Activated naive CD4-positive, alpha-beta T cell (primary cell): Measurements from ENCODE around the gene P2RY2.
"Not testable (repeated sequence)": the region's sequence is repeated elsewhere in the genome, so short reads cannot be mapped to it uniquely, and the experiment has no call there.

Source experiments
- DNase-seq, 4 experiments: peaks; one replicate each; lab custom pipeline; 2025; lab: John Stamatoyannopoulos, UW

P2RY2 gene

DNA sequence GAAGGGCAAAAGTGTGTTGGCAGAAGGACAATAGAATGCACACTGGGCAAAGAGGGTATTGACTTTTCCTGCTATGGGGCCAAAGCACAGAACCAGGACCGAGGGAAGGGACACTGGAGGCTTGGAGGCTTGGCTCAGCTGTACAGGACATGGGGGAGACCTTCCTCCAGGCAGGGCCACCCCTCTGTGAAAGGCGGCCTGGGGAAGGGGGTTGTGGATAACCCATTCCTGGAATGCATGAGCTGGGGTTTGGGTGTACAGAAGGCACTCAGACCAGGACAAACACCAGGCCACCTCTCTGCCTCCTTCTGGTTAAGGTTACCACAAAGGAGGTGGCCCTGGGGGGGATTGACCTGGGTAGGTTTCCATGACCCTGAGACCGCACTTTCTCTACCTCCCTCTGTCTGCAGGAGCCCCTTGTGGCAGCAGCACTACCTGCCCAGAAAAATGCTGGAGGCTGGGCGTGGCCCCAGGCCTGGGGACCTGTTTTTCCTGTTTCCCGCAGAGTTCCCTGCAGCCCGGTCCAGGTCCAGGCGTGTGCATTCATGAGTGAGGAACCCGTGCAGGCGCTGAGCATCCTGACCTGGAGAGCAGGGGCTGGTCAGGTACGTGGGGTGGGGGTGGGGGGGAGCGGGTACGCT, 9.6 kb downstream of the P2RY2 start:
- no peak for DNase-seq

DNA sequence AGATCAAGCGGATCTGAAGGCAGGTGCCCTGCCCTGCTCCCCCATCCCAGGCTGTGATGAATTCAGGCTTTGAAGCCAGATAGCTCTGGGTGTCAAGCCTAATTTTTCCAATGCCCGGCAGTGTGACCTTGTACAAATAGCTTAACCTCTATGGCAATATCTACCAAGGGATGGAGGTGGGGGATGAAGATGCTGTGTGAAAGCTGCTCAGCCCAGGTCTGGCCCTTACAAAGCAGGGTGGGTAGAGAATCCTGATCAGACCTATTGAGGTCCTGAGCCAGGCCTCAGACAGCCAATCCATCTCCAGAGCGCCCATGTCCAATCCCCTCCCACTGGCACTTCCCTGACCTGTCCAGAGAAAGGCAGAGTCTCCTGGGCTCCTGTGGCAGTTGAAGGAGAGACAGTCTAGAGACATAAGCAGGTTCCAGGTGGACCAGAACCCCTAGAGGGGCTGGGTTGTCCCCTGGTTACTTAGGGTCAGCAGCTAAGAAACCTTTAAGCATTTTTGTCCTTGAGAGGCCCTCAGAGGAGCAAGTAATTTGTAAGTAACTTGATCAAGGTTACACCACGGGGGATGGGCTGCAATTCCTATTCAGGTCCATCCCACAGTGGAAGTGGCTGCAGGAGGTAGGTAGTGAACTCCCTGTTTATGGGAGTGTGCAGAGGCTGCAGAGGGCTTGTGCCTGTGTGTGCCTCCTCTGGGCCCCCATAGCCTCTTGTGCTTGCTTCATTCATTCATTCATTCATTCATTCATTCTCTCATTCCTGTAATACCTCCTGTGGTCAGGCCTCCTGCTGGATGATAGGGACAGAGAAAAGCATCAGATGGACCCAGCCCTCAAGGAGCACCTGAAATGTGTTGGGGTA, 10.4 kb downstream of the P2RY2 start:
- DNase-seq: no peak

- no peak for DNase-seq
Measured at GRCh38 chr11:73229321-73229895, 11.3 kb downstream of the P2RY2 start.

DNA sequence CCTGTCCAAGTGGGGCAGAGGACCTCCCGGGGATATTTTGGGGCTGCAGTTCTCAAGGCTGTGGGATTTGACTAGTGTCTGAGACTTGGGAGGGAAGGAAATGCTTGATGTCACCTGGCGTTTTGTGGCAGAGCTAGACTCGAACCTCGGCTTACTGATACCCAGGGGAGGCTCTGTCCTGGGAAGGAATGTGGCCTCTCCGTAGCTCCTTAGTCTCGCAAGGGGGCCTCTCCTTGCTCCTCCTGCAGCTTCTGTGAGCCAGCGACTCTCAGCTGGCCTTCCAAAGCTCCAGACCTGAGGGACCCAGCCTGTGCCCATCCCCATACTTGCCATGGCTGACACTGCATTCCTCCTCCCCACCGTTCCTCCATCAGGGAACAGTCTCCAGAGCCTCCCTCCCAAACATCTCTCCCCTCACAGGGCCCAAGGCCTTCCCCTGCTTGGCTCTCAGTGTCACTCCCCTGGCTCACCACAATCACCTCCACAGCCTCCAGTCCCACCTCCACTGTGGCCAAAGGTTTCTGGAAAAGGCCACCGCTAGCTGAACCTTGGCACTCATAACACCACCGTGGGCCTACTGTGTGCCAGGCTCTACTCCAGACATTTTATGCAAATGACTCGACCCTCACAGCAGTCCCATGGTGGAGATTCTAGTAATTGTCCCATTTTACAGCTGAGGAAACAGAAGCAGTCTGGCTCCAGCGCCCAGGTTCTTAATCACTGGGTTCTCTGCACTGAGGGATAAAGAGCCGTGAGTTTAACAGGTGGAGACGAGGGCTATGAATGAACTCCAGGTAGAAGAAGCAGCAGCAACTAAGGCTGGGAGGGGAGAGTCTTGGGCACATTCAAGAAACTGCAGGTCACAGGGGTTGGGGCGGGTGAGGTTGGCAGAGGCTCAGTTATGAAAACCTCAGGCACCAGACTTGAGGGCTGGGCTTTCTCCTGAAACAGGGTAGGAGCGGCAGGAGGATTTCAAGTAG, 12.1 kb downstream of the P2RY2 start:
- no peak for DNase-seq

DNA sequence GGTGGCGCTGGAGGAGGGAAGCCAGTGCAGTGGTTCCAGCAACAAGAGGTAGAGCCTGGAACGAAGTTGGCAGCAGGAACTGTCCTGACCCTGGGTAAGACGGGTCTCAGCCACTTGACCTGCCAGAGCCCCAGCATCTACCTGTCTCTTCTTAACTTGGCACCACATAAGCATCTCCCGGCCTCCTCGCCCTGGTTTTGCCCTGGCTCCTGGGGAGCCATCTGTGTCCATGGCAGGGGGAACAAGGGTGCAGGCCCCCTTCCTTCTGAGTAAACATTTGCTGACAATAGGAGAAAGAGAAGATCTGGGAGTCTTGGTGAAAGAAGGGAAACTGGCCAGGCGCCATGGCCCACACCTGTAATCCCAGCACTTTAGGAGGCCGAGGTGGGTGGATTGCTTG, 12.8 kb downstream of the P2RY2 start:
- no peak for DNase-seq

- DNase-seq: not testable (repeated sequence)
Measured at GRCh38 chr11:73232487-73232886, 14.4 kb downstream of the P2RY2 start.

GRCh38 chr11:73233211-73233610, 15.1 kb downstream of the P2RY2 start:
- no peak for DNase-seq

DNA sequence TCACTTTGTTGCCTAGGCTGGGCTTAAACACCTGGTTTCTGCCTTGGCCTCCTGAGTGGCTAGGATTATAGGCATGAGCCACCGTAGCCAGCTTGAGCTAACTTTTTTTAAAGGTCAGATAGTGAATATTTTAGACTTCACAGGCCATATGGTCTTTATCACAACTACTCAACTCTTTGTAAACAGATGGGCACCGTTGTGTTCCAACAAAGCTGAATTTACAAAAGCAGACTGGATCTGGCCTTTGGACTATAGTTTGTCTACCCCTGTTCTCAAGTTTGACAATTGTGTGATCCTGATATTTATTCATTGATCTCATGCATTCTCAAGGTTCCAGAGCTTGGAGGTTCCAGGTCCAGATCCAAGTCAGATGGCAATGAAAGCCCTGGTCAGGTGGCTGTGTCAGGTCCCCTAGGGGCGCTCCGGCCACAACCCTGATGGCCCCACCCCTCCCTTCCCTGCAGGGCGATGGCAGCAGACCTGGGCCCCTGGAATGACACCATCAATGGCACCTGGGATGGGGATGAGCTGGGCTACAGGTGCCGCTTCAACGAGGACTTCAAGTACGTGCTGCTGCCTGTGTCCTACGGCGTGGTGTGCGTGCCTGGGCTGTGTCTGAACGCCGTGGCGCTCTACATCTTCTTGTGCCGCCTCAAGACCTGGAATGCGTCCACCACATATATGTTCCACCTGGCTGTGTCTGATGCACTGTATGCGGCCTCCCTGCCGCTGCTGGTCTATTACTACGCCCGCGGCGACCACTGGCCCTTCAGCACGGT, 15.8 kb downstream of the P2RY2 start:
- no peak for DNase-seq

GRCh38 chr11:73234471-73235181, 16.5 kb downstream of the P2RY2 start:
- DNase-seq: no peak

DNA sequence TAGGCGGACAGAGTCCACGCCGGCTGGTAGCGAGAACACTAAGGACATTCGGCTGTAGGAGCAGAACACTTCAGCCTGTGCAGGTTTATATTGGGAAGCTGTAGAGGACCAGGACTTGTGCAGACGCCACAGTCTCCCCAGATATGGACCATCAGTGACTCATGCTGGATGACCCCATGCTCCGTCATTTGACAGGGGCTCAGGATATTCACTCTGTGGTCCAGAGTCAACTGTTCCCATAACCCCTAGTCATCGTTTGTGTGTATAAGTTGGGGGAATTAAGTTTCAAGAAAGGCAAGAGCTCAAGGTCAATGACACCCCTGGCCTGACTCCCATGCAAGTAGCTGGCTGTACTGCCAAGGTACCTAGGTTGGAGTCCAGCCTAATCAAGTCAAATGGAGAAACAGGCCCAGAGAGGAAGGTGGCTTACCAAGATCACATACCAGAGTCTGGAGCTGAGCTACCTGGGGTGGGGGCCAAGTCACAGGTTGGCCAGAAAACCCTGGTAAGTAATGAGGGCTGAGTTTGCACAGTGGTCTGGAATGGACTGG, 17.2 kb downstream of the P2RY2 start:
- no peak for DNase-seq

DNA sequence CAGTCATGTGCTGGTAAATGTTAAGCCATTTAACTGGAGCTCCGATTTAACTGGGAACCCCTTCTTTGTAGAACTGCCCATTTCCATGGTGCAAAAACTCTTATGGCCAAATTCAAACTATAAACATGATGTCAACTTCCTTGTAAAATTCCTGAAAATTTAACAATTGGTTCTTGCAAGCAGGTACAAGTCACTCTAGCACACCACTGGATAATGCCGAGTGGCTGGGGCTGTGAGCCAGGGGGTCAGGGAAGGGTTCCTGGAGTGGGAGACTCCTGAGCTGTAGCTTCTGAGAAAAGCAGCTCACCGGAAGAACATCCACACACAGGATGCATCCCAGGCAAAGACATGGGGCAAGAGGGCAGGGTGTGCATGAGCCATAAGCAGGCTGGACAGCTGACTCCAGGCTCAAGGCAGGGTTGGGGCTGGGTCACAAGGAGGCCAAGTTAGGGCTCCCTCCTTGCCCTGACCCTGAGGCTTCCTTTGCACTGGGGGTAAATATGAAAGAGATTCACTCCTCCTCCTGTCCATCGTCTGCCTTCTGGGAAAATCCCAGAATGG, 18.2 kb downstream of the P2RY2 start:
- no peak for DNase-seq

DNA sequence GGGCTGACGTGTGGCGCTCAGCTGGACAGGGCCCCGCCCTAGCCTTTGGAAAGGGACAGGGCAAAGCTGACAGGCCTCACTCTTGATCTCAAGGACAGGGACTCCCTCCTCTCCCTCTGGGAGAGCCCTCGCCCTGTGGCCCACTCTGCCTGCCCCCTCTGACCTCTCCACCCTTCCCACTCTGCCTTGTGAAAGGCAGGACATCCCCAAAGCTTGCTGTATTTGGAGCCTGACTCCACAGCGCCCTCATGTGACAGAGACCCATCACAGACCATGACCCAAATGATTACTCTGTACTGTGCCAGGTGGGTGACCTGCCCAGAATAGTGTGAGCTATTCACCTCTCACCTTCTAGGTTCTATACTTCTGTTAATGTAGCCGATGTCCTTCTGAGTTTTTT, 18.8 kb downstream of the P2RY2 start:
- no peak for DNase-seq

- DNase-seq: no peak
Measured at GRCh38 chr11:73237471-73238290, 19.6 kb downstream of the P2RY2 start.

DNA sequence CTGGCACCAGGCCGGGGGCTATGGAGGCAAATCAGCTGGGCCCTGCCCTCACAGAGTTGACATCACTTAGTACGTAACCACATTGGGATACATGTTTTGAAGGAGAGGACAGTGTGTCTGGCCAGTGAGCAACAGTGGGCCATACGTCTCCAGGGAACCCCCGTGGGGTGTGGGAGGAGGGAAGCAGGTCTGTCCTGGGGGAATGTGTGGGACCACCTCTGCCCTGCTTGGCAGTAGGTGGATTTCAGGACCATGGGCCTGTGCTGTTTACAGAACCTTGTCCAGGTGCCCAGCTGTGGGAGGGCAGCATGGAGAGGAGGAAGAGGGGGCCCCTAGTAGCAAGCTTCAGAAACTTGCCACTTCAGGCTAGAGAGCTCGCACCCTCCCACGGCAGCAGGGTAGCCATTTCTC, 21.0 kb downstream of the P2RY2 start:
- DNase-seq: no peak

DNA sequence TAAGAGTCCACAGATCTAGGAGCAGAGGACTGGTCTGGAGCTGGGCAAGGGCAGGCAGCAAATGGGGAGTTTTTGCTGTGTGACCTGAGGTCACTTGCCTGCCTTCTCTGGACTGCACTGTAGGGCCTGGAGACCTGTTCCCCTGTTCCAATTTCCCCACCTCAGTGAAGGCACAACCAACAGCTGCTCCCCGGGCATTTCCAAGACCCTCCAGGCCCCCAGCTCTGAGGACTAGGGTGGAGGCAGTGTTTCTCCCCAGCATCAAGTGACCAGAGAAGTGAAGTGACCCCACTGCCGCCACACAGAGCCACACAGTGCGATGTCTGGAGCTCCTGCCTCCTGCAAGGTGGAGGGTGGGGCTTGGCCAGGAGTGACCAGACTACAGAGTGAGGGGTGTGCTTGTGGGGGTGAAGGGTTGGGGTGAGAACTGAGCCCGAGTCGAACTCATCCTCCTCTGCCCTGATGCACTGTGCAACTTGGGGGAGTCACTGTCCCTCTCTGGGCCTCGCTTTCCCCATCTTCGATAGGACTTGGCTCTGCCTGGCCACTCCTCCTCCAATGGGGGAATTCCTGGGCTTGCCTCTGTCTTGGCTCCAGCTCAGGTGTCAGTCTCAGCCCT, 21.6 kb downstream of the P2RY2 start:
- DNase-seq: no peak

- no peak for DNase-seq
Measured at GRCh38 chr11:73240190-73240781, 22.2 kb downstream of the P2RY2 start.

DNA sequence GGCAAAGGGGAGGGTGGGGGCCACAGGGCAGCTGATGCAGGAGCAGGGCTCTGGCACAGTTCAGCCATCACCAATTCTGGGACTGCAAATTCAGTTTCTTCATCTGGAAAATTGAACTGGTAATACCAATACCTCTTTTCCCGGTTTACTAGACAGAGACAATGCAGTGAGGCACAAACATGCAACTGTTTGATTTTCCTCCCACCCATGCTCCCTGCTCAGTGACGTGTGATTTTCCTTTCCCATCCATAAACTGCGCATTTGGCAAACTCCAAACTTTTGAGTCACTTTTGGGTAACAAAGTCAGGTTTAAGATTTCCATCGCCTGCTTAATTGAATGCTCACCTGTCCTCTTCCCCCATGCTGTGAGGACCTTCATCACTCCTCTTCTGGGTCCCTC, 23.2 kb downstream of the P2RY2 start:
- no peak for DNase-seq
